Activated T-cell treated with anti-CD3 and anti-CD28 coated beads, Interleukin-2, amount 50 U/mL, for 72 hours (primary cell): Measurements from ENCODE around the gene LPO. TPM values are rescaled to one million over a fixed set of nuclear protein-coding genes. Genes with fewer than 3 reads are reported as not detected.

Experiments used
- total RNA-seq, 2 donors: library from RNA; stranded (reverse); gene quantifications; one replicate each; pipeline ENCODE4 v1.2.3, GENCODE V29; 2022

The LPO gene
- total RNA-seq, 2 donors from 2014 or later, result 0.12 to 0.31 TPM

Other genes with a start within 250 kb of the LPO start
- 100 to 1,000 TPM; 233 to 281 TPM for gene SRSF1, start 231.3 kb upstream of the LPO start, total RNA-seq
- 10 to 100 TPM; 32.9 to 37.7 TPM for gene DYNLL2, start 155.2 kb upstream of the LPO start, total RNA-seq
- under 1 TPM; 0.34 to 0.35 TPM for gene OR4D1, start 90.2 kb upstream of the LPO start, total RNA-seq
- gene OR4D2, start 71.6 kb upstream of the LPO start, total RNA-seq, result not detected
- gene EPX, start 45.9 kb upstream of the LPO start, total RNA-seq, result not detected
- 10 to 100 TPM; 25.7 to 35.2 TPM for gene MKS1, start 19.3 kb upstream of the LPO start, total RNA-seq
- under 1 TPM in 1 of 2 donors, not detected in 1; 0.09 TPM for gene MPO, start 42.4 kb downstream of the LPO start, total RNA-seq
- gene TSPOAP1, start 90.2 kb downstream of the LPO start, total RNA-seq, result 10 to 100 TPM; 42.3 to 55.3 TPM
- 100 to 1,000 TPM; 101 to 110 TPM for gene SUPT4H1, start 113.6 kb downstream of the LPO start, total RNA-seq
- 1 to 10 TPM; 2.6 to 3.4 TPM for gene RNF43, start 178.9 kb downstream of the LPO start, total RNA-seq
- gene HSF5, start 249.8 kb downstream of the LPO start, total RNA-seq, result 1 to 10 TPM; 2.9 to 3.3 TPM